Right ventricle myocardium superior (tissue), 1 donor: ENCODE measurements around the gene DHRS11. TPM values are rescaled to one million over a fixed set of nuclear protein-coding genes. Genes with fewer than 3 reads are reported as not detected.
"Not testable (repeated sequence)": the region's sequence is repeated elsewhere in the genome, so short reads cannot be mapped to it uniquely, and the experiment has no call there.

Experiments
- ATAC-seq: fragments of 200-7000 bp; cut with Tn5 transposase; one replicate; pipeline ENCODE4 v1.9.1; 2020; ENCODE audit warnings: mild to moderate bottlenecking; ENCODE audit not compliant: poor library complexity
- DNase-seq: peaks from one replicate; pipeline ENCODE4 v3.0.0-alpha.2; 2020
- intact Hi-C: fragments of 100-400 bp; cut with DNase I; formaldehyde crosslinking; loops from one replicate; pipeline ENCODE4 v1.11.2; 2022
- total RNA-seq: library from RNA; stranded (reverse); fragmentation: NEBNext Ultra II Directional; extraction: Animal tissue kit (Norgen Biotek cat#: 25700); gene quantifications from one replicate; pipeline ENCODE4 v1.2.1, GENCODE V29; 2021
- donor health status: DM: no; HTN: yes; CAD: no; lungs with severe emphysema.

The DHRS11 gene
- total RNA-seq, 1 donor from 2014 or later: 13.9 TPM

- ATAC-seq: peak; percentile 21
- DNase-seq: peak; percentile 52
- intact Hi-C loops: no loop called here
These were observed 637 bp downstream of the DHRS11 start for GRCh38 chr17:36592316-36592715.

- peak; percentile 2 for ATAC-seq
- no peak for DNase-seq
- intact Hi-C loops: no loop called here
These were observed 1.1 kb downstream of the DHRS11 start for GRCh38 chr17:36592716-36593321.

GRCh38 chr17:36593656-36594316, 2.1 kb downstream of the DHRS11 start:
- intact Hi-C loops: no loop called here
- no peak for DNase-seq
- peak; percentile 10 for ATAC-seq

- intact Hi-C loops: no loop called here
- ATAC-seq: no peak
- no peak for DNase-seq
These were observed 3.1 kb downstream of the DHRS11 start for GRCh38 chr17:36594626-36595401.

- ATAC-seq (no peak), DNase-seq (no peak)
- intact Hi-C loops: no loop called here
These were observed 5.5 kb downstream of the DHRS11 start for GRCh38 chr17:36597226-36597625.

- no peak for ATAC-seq
- no peak for DNase-seq
- intact Hi-C loops: no loop called here
These were observed 6.4 kb downstream of the DHRS11 start for GRCh38 chr17:36597866-36598777.

GRCh38 chr17:36598951-36599401, 7.3 kb downstream of the DHRS11 start:
- no peak for DNase-seq
- intact Hi-C loops: no loop called here
- no peak for ATAC-seq

GRCh38 chr17:36599546-36600250, 8.0 kb downstream of the DHRS11 start:
- DNase-seq: no peak
- no peak for ATAC-seq
- intact Hi-C loops: no loop called here

- ATAC-seq: no peak
- DNase-seq: no peak
- intact Hi-C loops: no loop called here
These were observed 8.8 kb downstream of the DHRS11 start for GRCh38 chr17:36600465-36600864.

- intact Hi-C loops: no loop called here
These were observed 9.2 kb downstream of the DHRS11 start for GRCh38 chr17:36600936-36601302.

GRCh38 chr17:36601303-36602029, 9.8 kb downstream of the DHRS11 start, which contains the start of gene MRM1:
Gene MRM1 (plus strand): TSS chr17:36601583. CDS start chr17:36601811, 228 bp downstream.
- intact Hi-C loops: no loop called here
- peak; percentile 98 for ATAC-seq

More at GRCh38 chr17:36600936-36601302, 9.2 kb downstream of the DHRS11 start:
- DNase-seq: no peak
- ATAC-seq: peak; percentile 1

GRCh38 chr17:36602030-36602748, 10.5 kb downstream of the DHRS11 start:
- ATAC-seq: peak; percentile 12
- DNase-seq: no peak
- intact Hi-C loops: no loop called here

More at GRCh38 chr17:36601303-36602029, 9.8 kb downstream of the DHRS11 start, which contains the start of gene MRM1:
- peak; percentile 96 for DNase-seq

- ATAC-seq: peak; percentile 22
- intact Hi-C loops: no loop called here
- DNase-seq: no peak
These were observed 11.3 kb downstream of the DHRS11 start for GRCh38 chr17:36602924-36603384.

- DNase-seq, intact Hi-C loops, ATAC-seq: not testable (repeated sequence)
These were observed 13.3 kb downstream of the DHRS11 start for GRCh38 chr17:36605028-36605427.

GRCh38 chr17:36608280-36608679, 16.6 kb downstream of the DHRS11 start:
- intact Hi-C loops: no loop called here
- DNase-seq: no peak
- no peak for ATAC-seq

GRCh38 chr17:36608794-36609497, 17.3 kb downstream of the DHRS11 start:
- ATAC-seq: peak; percentile 76
- intact Hi-C loops: no loop called here
- DNase-seq: peak; percentile 55
